Natural killer cell (primary cell): Measurements from ENCODE around the gene ACTL6B. TPM values are rescaled to one million over a fixed set of nuclear protein-coding genes. Genes with fewer than 3 reads are reported as not detected.
A peak's percentile ranks its signal among the peaks of the same experiment; 100 is the strongest.

ENCODE experiments used
- ATAC-seq, 3 donors: fragments of 150-1000 bp in 2 of 3; fragments of 200-7000 bp in 1 of 3; cut with Tn5 transposase; 1 replicate in 1 of 3; 2 replicates in 2 of 3; pipeline ENCODE4 v1.10.0; 2021; ENCODE audit warnings: mild to moderate bottlenecking in 2 of 3, moderate library complexity in 2 of 3
- DNase-seq, 2 donors: peaks; one replicate each; pipeline versions ENCODE4 v3.0.0 to v3.0.0-alpha.2; 2013 to 2021; ENCODE audit warnings: mixed read lengths in 1 of 2
- H3K27ac ChIP-seq: one replicate; pipeline ENCODE4 v1.5.1; 2013; ENCODE audit warnings: mild to moderate bottlenecking, low read length
- H3K27me3 ChIP-seq: one replicate; pipeline ENCODE4 v1.6.1; 2013; ENCODE audit warnings: low read length; ENCODE audit not compliant: control insufficient read depth, insufficient read depth
- H3K36me3 ChIP-seq: one replicate; pipeline ENCODE4 v1.6.1; 2013; ENCODE audit warnings: low read length; ENCODE audit not compliant: control insufficient read depth, insufficient read depth
- H3K4me1 ChIP-seq: one replicate; pipeline ENCODE4 v1.6.1; 2013; ENCODE audit warnings: low read length; ENCODE audit not compliant: control insufficient read depth, insufficient read depth
- H3K4me3 ChIP-seq: one replicate; pipeline ENCODE4 v1.5.1; 2013; ENCODE audit warnings: low read length
- H3K9me3 ChIP-seq: one replicate; pipeline ENCODE4 v1.6.1; 2013; ENCODE audit warnings: low read length; ENCODE audit not compliant: control insufficient read depth, insufficient read depth
- H3K27ac Mint-ChIP-seq, 2 donors: one replicate each; pipeline ENCODE4 v1.8.0; 2022; ENCODE audit warnings: mild to moderate bottlenecking in 2 of 2, mixed read lengths in 2 of 2, moderate library complexity in 1 of 2
- H3K27me3 Mint-ChIP-seq, 2 donors: one replicate each; pipeline ENCODE4 v1.8.0; 2022; ENCODE audit warnings: low read depth in 2 of 2, mixed read lengths in 2 of 2
- H3K36me3 Mint-ChIP-seq: one replicate; pipeline ENCODE4 v1.8.0; 2022; ENCODE audit warnings: mixed read lengths
- H3K4me1 Mint-ChIP-seq, 2 donors: one replicate each; pipeline ENCODE4 v1.8.0; 2022; ENCODE audit warnings: mixed read lengths in 2 of 2
- H3K4me3 Mint-ChIP-seq: one replicate; pipeline ENCODE4 v1.8.0; 2022; ENCODE audit warnings: mild to moderate bottlenecking, moderate library complexity, mixed read lengths
- H3K9me3 Mint-ChIP-seq, 2 donors: one replicate each; pipeline ENCODE4 v1.8.0; 2022; ENCODE audit warnings: mixed read lengths in 2 of 2
- CTCF ChIP-seq: fragments of 200-600 bp; IDR thresholded peaks from one replicate; pipeline ENCODE4 v1.8.0; 2022; ENCODE audit warnings: antibody characterized with exemption
- WGBS: methylation state at CpG from one replicate; pipeline ENCODE4 v1.1.7; 2013; ENCODE audit warnings: missing lambda C conversion rate; ENCODE audit not compliant: insufficient coverage; 5-methylcytosine and 5-hydroxymethylcytosine counted together
- intact Hi-C: fragments of 100-400 bp; cut with micrococcal nuclease; formaldehyde crosslinking; loops from one replicate; pipeline ENCODE4 v1.14.2; 2022
- total RNA-seq, 4 donors: library from RNA; stranded (reverse); fragments of 120-200 nt in 1 of 4; gene quantifications; one replicate each; pipeline versions ENCODE4 v1.2.3 to v1.2.4, GENCODE V29; 2013 to 2022

Gene ACTL6B
- total RNA-seq, 3 donors from 2014 or later (not counting 1 experiment from before 2014, with no cell fraction given): not detected

DNA sequence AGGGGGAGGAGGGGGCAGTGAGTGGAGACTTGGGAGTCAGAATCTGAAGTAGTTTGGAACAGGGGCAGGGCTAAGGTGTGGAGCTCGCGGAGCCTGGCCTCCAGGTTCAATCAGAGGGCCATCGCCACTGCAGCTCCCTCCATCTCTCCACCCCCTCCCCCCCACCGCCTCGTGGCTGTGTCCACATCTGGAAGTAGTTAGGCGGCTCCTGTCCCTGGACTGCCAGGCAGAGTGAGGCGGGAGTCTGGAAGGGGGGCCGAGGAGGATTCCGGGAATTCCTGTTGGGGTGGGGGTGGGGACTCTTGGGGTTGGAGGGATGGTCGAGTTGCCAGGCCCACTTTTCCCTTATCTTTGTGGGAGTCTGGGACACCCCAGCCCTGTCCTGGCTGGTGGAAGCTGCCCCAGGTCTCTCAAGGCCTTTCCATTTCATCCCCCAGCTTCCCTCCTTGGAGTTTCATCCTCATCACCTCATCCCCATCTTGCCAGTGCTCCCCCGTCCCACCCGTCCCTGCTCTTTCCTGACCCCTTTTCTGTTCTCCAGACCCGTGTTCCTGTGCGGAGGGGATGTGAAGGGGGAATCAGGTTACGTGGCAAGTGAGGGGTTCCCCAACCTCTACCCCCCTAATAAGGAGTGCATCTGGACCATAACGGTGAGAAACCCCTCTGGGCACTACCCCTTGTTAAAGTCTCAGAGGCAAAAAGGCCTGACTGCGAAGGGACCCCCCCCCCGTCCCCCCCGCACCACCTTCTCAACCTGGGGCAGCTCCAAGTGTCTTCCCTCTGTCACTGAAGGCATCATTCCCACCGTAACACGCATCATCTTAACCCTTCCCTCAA, 53.1 kb downstream of the ACTL6B start:
- no peaks in the 10 kb centered on the region for H3K36me3 ChIP-seq
- no peaks in the 10 kb centered on the region for H3K27me3 ChIP-seq
- Mint-ChIP-seq H3K27ac (peak overlapping the region; percentile 89 to 94), H3K4me1 (peaks cover 16 to 28% of the 10 kb centered on the region in 2 donors), H3K4me3 (peak overlapping the region; percentile 94), H3K9me3 (no peaks in the 10 kb centered on the region), H3K27me3 (no peaks in the 10 kb centered on the region), H3K36me3 (no peaks in the 10 kb centered on the region)
- DNase-seq: no peak
- H3K27ac ChIP-seq: peak overlapping the region; percentile 86
- H3K4me3 ChIP-seq: peak overlapping the region; percentile 53
- intact Hi-C loops: loop anchor here (5.0 kb wide), 1 partner anchor 89 kb away; the partner anchor contains the start of gene GIGYF1
- 85% methylated on average over 13 of the region's 21 CpGs for WGBS
- H3K4me1 ChIP-seq: peaks cover 32% of the 10 kb centered on the region
- no peak for ATAC-seq
- no peak for TF ChIP-seq CTCF
- no peaks in the 10 kb centered on the region for H3K9me3 ChIP-seq

- 95% methylated on average over 9 of the region's 9 CpGs for WGBS
- Histone ChIP-seq H3K27ac (no peak overlapping the region), H3K4me3 (no peak overlapping the region), H3K36me3 (no peaks in the 10 kb centered on the region), H3K9me3 (no peaks in the 10 kb centered on the region), H3K27me3 (no peaks in the 10 kb centered on the region), H3K4me1 (peaks cover 28% of the 10 kb centered on the region)
- no peaks in the 10 kb centered on the region for H3K27me3 Mint-ChIP-seq
- no peak overlapping the region for H3K4me3 Mint-ChIP-seq
- no peak for TF ChIP-seq CTCF
- ATAC-seq (no peak), DNase-seq (no peak)
- no peak overlapping the region for H3K27ac Mint-ChIP-seq
- H3K9me3 Mint-ChIP-seq: no peaks in the 10 kb centered on the region
- no peaks in the 10 kb centered on the region for H3K36me3 Mint-ChIP-seq
- intact Hi-C loops: loop anchor here (5.0 kb wide), 1 partner anchor 92 kb away; the partner anchor contains the start of gene GIGYF1
- H3K4me1 Mint-ChIP-seq: peaks cover 15 to 26% of the 10 kb centered on the region in 2 donors
Measured at GRCh38 chr7:100600730-100601038, 55.6 kb downstream of the ACTL6B start.

DNA sequence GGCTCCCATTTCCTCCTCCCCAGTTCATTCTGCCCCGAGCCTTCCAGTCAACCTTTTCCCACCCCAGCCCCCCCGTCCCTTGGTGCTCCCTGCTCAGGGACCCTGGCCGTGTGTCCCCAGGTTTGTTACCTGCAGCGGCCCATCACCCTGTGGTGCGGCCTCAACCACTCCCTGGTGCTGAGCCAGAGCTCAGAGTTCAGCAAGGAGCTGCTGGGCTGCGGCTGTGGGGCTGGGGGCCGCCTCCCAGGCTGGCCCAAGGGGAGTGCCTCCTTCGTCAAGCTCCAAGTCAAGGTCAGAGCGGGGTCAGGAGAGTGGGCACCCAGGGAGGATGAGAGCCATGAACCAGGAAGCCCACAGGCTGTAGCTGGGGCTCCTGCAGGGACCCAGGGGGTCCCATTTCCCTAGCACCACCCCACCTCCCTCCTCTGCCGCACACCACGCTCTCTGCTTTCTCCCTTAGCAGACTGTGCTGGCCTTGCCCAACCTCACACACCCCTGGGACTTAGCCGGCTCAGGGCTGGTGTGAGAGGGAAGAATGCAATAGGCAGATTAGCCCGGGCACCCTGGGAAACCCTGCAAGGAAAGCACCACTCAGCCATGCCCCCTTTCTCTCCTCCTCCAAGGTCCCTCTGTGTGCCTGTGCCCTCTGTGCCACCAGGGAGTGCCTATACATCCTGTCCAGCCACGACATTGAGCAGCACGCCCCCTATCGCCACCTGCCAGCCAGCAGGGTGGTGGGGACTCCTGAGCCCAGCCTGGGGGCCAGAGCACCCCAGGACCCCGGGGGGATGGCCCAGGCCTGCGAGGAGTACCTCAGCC, 56.1 kb downstream of the ACTL6B start:
- Mint-ChIP-seq H3K9me3 (no peaks in the 10 kb centered on the region), H3K27ac (no peak overlapping the region), H3K4me3 (no peak overlapping the region), H3K4me1 (peaks cover 9 to 20% of the 10 kb centered on the region in 2 donors), H3K27me3 (no peaks in the 10 kb centered on the region), H3K36me3 (no peaks in the 10 kb centered on the region)
- no peaks in the 10 kb centered on the region for H3K36me3 ChIP-seq
- no peak overlapping the region for H3K4me3 ChIP-seq
- intact Hi-C loops: loop anchor here (5.0 kb wide), 1 partner anchor 92 kb away; the partner anchor contains the start of gene GIGYF1
- DNase-seq (no peak), ATAC-seq (no peak)
- H3K4me1 ChIP-seq: peaks cover 22% of the 10 kb centered on the region
- no peaks in the 10 kb centered on the region for H3K27me3 ChIP-seq
- H3K27ac ChIP-seq: no peak overlapping the region
- no peaks in the 10 kb centered on the region for H3K9me3 ChIP-seq
- WGBS: 78% methylated on average over 16 of the region's 18 CpGs
- TF ChIP-seq CTCF: no peak
